ENCODE data around the gene C14orf119. TPM values are rescaled to one million over a fixed set of nuclear protein-coding genes. Genes with fewer than 3 reads are reported as not detected.

C14orf119 gene
- total RNA-seq, 3 donors from 2014 or later (not counting 1 experiment from before 2014, with no cell fraction given), result 10.6 to 19.0 (median 14.7) TPM

DNA sequence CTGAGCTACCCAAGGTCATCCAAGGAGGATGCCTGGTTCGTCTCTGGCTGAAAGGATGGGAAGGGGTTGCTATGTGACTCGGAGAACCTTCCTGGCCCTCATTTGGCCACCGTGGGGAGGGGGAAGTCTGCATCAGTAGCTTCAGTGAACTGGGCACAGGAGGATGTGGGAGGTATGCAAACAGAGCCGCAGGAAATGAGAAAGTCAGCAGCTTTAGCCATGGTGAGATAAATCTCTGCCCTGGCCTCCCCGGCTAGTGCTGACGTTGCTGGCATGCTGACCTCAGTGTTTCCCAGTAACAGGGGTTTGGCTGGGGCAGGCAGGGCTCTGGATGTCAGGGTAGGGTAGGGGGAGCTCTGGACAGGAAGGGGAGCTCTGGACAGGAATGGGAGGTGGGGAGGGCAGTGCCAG is 26.1 kb downstream of the C14orf119 start:
- Histone ChIP-seq H3K4me3 (ENCODE audit: low read length) (no peak overlapping the region), H3K36me3 (ENCODE audit: control insufficient read depth, insufficient read depth, low read length) (no peaks in the 10 kb centered on the region), H3K27ac (ENCODE audit: low read length) (no peak overlapping the region), H3K9me3 (ENCODE audit: control insufficient read depth, insufficient read depth, low read length) (no peaks in the 10 kb centered on the region), H3K27me3 (ENCODE audit: control insufficient read depth, insufficient read depth, low read length) (no peaks in the 10 kb centered on the region), H3K4me1 (ENCODE audit: control insufficient read depth, insufficient read depth, low read length) (peaks cover 32% of the 10 kb centered on the region)
- peak in 1 of 3 donors; percentile 24 for ATAC-seq
- WGBS (ENCODE audit: insufficient coverage), result 27% methylated on average over 6 of the region's 6 CpGs
- Mint-ChIP-seq H3K27me3 (ENCODE audit: low read depth in 2 of 2) (peaks cover 0 to 8% of the 10 kb centered on the region in 2 donors), H3K4me3 (no peak overlapping the region), H3K9me3 (no peaks in the 10 kb centered on the region), H3K36me3 (no peaks in the 10 kb centered on the region), H3K27ac (peak overlapping the region; percentile 18 to 68), H3K4me1 (peaks cover 10 to 11% of the 10 kb centered on the region in 2 donors)
- intact Hi-C loops (cut with micrococcal nuclease), result loop anchor here (2.0 kb wide), 2 partner anchors 177 to 259 kb away; no protein-coding TSS in a partner anchor
- TF ChIP-seq, protein P1, sequence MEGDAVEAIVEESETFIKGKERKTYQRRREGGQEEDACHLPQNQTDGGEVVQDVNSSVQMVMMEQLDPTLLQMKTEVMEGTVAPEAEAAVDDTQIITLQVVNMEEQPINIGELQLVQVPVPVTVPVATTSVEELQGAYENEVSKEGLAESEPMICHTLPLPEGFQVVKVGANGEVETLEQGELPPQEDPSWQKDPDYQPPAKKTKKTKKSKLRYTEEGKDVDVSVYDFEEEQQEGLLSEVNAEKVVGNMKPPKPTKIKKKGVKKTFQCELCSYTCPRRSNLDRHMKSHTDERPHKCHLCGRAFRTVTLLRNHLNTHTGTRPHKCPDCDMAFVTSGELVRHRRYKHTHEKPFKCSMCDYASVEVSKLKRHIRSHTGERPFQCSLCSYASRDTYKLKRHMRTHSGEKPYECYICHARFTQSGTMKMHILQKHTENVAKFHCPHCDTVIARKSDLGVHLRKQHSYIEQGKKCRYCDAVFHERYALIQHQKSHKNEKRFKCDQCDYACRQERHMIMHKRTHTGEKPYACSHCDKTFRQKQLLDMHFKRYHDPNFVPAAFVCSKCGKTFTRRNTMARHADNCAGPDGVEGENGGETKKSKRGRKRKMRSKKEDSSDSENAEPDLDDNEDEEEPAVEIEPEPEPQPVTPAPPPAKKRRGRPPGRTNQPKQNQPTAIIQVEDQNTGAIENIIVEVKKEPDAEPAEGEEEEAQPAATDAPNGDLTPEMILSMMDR (IDR thresholded peaks at IDR 0.05), result no peak
- DNase-seq, result peak in 1 of 2 donors; percentile 33

DNA sequence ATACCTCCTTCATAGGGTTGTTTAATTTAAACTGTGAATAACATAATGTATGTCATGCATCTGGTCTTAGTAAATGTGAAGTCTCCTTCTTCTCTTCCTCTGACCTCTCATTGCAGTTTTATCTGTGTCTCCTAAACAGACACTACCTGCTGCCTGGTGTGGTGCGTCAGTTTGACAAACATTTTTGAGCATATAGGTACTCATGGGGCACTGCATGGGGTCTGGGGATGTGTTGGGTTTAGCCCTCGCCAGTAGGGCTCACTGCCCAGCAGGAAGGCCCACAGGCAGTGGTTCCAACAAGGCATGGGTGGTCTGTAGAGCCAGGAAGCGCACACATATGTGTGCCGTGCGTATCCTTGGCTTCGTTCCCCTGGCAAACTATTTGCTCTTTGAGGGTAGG is 26.8 kb downstream of the C14orf119 start:
- TF ChIP-seq, protein P1 (IDR thresholded peaks at IDR 0.05), result no peak
- ATAC-seq, result no peak
- intact Hi-C loops (cut with micrococcal nuclease), result no loop called here
- WGBS (ENCODE audit: insufficient coverage), result 90% methylated on average over 6 of the region's 6 CpGs
- Mint-ChIP-seq H3K27me3 (ENCODE audit: low read depth in 2 of 2) (peaks cover 0 to 8% of the 10 kb centered on the region in 2 donors), H3K27ac (no peak overlapping the region), H3K4me3 (no peak overlapping the region), H3K36me3 (no peaks in the 10 kb centered on the region), H3K9me3 (no peaks in the 10 kb centered on the region), H3K4me1 (peaks cover 10 to 11% of the 10 kb centered on the region in 2 donors)
- Histone ChIP-seq H3K9me3 (ENCODE audit: control insufficient read depth, insufficient read depth, low read length) (no peaks in the 10 kb centered on the region), H3K4me1 (ENCODE audit: control insufficient read depth, insufficient read depth, low read length) (peaks cover 32% of the 10 kb centered on the region), H3K36me3 (ENCODE audit: control insufficient read depth, insufficient read depth, low read length) (no peaks in the 10 kb centered on the region), H3K27ac (ENCODE audit: low read length) (no peak overlapping the region), H3K27me3 (ENCODE audit: control insufficient read depth, insufficient read depth, low read length) (no peaks in the 10 kb centered on the region), H3K4me3 (ENCODE audit: low read length) (no peak overlapping the region)
- no peak for DNase-seq

DNA sequence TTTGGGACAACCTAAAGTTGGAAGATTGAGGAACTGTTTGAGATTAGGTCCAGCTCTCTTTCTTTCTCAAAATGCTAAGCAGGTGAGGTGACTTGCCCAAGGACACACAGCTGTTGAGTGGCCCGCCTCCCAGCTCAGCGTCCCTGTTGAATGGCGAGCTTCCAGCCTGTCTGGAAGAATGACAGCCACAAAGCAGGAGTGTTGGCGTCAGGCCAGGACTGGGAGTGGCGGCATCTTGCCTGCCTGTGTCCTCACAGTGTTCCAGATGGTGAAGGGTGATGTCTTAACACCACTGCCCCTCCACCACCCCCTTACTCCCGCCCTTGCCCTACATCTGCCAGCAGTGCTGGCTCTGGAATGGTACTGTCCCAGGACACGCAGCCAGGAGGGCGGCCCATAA is 28.1 kb downstream of the C14orf119 start:
- no peak overlapping the region for H3K4me3 Mint-ChIP-seq
- Histone ChIP-seq H3K27ac (ENCODE audit: low read length) (no peak overlapping the region), H3K36me3 (ENCODE audit: control insufficient read depth, insufficient read depth, low read length) (no peaks in the 10 kb centered on the region), H3K4me3 (ENCODE audit: low read length) (no peak overlapping the region), H3K4me1 (ENCODE audit: control insufficient read depth, insufficient read depth, low read length) (peaks cover 32% of the 10 kb centered on the region), H3K9me3 (ENCODE audit: control insufficient read depth, insufficient read depth, low read length) (no peaks in the 10 kb centered on the region), H3K27me3 (ENCODE audit: control insufficient read depth, insufficient read depth, low read length) (no peaks in the 10 kb centered on the region)
- peaks cover 10 to 11% of the 10 kb centered on the region in 2 donors for H3K4me1 Mint-ChIP-seq
- 85% methylated on average over 8 of the region's 8 CpGs for WGBS (ENCODE audit: insufficient coverage)
- no peaks in the 10 kb centered on the region for H3K36me3 Mint-ChIP-seq
- no peaks in the 10 kb centered on the region for H3K9me3 Mint-ChIP-seq
- intact Hi-C loops (cut with micrococcal nuclease), result no loop called here
- TF ChIP-seq, protein P1 (IDR thresholded peaks at IDR 0.05), result no peak
- H3K27me3 Mint-ChIP-seq (ENCODE audit: low read depth in 2 of 2), result peaks cover 0 to 8% of the 10 kb centered on the region in 2 donors
- DNase-seq, result no peak
- ATAC-seq, result no peak
- H3K27ac Mint-ChIP-seq, result no peak overlapping the region

DNA sequence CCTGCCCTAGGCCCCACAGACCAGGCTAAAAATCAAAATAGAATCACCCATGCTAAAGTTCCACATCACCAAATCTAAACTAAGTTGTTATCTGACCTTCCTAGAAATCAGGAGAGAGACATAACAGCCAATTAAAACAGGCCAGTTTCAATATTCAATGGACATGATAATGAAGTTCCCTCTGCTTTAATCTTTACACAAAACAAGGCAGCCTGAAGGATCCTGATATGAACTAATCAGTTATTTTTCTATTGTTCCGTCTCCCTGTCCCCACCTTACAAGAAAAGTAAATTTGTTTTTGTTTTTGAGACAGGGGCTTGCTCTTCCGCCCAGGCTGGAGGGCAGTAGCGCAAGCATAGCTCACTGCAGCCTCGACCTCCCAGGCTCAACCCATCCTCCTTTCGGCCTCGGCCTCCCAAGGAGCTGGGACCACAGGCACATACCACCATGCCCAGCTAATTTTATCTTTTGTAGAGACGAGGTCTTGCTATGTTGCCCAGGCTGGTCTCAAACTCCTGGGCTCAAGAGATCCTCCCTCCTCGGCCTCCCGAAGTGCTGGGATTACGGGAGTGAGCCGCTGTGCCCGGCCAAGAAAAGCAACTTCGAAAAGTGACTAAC is 29.1 kb downstream of the C14orf119 start:
- ATAC-seq (no peak), DNase-seq (no peak)
- TF ChIP-seq, protein P1 (IDR thresholded peaks at IDR 0.05), result no peak
- H3K36me3 ChIP-seq (ENCODE audit: control insufficient read depth, insufficient read depth, low read length), result no peaks in the 10 kb centered on the region
- H3K9me3 Mint-ChIP-seq, result no peaks in the 10 kb centered on the region
- H3K27me3 ChIP-seq (ENCODE audit: control insufficient read depth, insufficient read depth, low read length), result no peaks in the 10 kb centered on the region
- peaks cover 3 to 14% of the 10 kb centered on the region in 2 donors for H3K27me3 Mint-ChIP-seq (ENCODE audit: low read depth in 2 of 2)
- no peaks in the 10 kb centered on the region for H3K9me3 ChIP-seq (ENCODE audit: control insufficient read depth, insufficient read depth, low read length)
- H3K4me1 Mint-ChIP-seq, result peaks cover 10 to 11% of the 10 kb centered on the region in 2 donors
- intact Hi-C loops (cut with micrococcal nuclease), result no loop called here
- H3K4me3 Mint-ChIP-seq, result no peak overlapping the region
- no peaks in the 10 kb centered on the region for H3K36me3 Mint-ChIP-seq
- 89% methylated on average over 13 of the region's 13 CpGs for WGBS (ENCODE audit: insufficient coverage)
- peak overlapping the region in 1 of 2 donors; percentile 6 for H3K27ac Mint-ChIP-seq
- H3K4me1 ChIP-seq (ENCODE audit: control insufficient read depth, insufficient read depth, low read length), result peaks cover 23% of the 10 kb centered on the region
- no peak overlapping the region for H3K27ac ChIP-seq (ENCODE audit: low read length)
- H3K4me3 ChIP-seq (ENCODE audit: low read length), result no peak overlapping the region
